GM21529 (cell line): ENCODE results near the gene PAK2.
"Not testable (repeated sequence)": the region's sequence is repeated elsewhere in the genome, so short reads cannot be mapped to it uniquely, and the experiment has no call there.

Experiments
- ATAC-seq: cut with Tn5 transposase; IDR thresholded peaks from one replicate; pipeline ENCODE4 v1.9.1; 2021; ENCODE audit not compliant: unreplicated experiment

The PAK2 gene

DNA sequence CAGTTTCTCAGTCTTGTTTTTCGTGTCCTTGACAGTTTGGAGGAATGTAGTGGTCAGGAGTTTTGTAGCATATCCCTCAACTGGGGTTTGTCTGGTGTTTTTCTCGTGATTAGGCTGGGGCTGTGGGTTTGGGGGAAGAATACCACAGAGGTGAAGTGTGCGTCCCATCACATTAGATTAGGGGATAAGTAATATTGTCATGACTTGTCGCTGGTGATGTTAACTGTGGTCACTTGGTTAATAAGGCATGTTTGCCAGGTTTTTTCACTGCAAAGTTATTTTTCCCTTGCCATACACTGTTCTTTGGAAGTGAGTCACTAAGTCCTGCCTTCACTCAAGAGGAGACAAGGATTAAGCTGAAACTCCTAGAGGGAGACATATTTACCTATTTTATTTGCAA is 39.1 kb downstream of the PAK2 start:
- no peak for ATAC-seq

DNA sequence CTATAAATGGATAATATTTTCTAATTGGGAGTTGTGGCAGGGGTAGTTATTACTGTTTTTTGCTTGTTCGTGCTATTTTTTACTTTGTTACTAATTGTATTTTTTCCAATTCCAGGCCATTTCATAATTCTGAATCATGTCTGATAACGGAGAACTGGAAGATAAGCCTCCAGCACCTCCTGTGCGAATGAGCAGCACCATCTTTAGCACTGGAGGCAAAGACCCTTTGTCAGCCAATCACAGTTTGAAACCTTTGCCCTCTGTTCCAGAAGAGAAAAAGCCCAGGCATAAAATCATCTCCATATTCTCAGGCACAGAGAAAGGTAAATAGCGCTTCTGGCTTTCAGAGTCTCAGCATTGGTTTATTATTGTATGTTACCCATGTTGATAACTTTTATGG is 42.9 kb downstream of the PAK2 start:
- ATAC-seq = no peak

DNA sequence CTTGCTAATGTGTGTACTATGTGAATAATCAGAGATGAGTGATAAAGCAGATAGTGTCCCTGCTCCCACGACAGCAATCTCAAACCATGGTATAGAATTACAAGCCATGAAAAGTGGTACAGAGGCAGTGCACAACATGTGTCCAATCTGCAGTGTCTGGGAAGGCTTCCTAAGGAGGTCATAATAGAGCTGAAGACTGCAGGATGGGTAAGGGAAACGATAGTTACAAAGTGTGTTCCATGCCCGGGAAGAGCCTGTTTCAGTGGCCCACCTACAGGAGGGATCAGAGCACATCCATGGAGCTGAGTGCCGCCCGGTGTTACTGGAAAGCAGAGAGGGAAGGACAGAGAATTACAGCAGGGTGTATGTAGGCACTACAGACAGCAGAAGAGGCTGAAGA is 48.9 kb downstream of the PAK2 start:
- no peak for ATAC-seq

DNA sequence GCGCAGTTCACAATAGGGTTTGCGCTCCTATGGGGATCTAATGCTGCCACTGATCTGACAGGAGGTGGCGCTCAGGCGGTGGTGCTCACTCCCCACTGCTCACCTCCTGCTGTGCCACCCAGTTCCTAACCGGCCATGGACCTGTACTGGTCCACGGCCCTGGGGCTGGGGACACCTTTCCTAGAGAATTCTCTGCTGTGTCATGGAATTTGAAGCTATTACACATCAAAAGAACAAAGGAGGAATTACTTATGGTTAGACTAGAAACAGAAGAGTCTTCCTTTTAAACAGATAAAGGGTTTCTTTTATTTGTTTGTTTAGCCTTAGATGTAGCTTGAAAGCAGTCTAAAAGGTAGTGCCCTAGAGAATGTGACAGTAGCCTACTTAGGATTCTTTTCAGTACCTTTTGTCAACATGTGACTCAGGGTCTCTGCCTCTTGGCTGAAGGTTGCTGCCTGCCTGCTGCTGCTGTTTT is 50.3 kb downstream of the PAK2 start:
- no peak for ATAC-seq

DNA sequence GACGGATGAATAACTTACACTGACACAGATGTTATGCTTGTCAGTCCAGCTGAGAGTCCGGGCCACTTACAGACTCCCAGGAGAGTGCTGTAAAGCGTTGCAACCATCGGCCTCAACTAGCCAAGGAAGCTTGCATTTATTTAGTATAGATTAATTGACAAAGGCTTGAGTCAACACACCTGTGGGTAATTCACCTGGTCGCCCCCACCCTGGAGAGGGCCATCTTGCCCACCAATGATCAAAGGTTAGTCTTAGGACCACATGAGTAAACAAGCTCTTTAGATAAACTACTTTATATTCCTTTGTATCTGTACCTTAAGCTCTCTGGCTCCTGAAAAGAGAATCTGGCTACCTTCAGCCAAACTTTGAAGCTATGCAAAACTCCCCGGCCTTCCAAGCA is 51.0 kb downstream of the PAK2 start:
- ATAC-seq = no peak

DNA sequence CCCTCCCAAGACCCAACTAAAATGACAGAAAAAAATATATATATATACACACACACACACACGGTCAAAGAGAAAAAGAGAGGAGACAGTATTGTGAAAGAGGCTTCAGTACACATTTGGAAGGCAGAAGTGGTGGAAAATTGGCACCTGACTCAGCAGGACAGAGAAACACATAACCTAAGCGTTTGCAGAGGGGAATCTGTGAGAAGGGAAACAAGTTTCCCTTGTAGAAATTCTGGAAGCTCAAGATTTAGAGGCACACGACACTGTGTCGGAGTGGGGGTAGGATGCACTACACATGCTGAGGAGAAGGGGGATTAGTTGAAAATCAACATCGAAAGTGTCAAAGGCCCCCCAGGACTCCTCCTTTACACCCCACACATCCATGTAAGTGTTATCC is 53.1 kb downstream of the PAK2 start:
- no peak for ATAC-seq

DNA sequence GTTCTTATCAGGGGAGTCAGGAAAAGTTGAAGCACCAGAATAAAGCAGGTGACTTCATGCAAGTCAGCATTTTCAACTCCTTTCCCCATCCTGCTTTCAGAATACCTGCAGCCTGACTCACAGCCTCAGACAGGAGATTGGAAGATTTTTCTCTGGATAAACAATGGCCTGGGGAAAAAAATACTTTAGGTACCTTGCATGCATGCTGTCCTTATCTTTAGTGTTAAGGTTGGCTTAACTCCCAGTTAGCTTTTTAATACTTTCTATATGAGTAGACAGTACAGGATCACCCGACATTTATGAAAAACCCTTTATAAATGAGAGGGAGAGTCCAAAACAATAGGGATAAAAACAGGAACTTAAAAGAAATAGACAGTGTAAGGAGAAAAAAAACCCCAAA is 53.6 kb downstream of the PAK2 start:
- no peak for ATAC-seq

DNA sequence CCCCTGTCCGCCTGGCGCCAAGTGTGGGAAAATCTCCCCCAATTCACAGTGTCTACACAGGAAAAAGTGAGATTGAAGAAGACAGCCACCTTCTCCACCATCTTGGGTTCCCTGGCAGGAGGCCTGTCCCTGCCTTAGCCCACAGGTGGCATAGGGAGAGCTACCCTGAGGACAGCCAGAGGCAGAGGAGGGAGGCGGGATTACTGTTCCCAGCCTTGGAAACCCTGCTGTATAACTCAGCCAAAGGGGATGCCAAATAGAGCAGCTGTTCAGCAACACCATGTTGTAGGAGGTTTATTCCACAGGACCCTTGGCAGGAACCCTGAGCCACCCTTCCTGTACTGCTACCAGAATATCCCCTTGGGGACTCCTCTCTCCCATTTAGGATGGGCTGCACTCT is 54.8 kb downstream of the PAK2 start:
- no peak for ATAC-seq

DNA sequence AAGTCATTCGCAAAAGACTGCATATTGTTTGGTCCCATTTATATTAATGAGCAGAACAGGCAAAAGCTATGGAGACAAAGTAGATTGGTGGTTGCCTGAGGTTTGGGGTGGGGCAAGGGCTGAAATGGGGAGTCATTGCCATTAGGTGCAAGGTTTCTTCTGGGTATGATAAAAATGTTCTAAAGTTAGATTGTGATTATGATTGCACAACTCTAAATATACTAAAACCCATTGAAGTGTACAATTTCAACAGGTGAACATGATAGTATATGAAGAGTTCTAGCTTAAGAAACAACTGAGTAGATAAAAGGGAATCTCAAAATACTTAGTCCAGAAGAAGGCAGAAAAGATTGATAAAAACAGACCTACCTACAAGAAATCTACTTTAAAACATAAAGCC is 56.7 kb downstream of the PAK2 start:
- no peak for ATAC-seq

DNA sequence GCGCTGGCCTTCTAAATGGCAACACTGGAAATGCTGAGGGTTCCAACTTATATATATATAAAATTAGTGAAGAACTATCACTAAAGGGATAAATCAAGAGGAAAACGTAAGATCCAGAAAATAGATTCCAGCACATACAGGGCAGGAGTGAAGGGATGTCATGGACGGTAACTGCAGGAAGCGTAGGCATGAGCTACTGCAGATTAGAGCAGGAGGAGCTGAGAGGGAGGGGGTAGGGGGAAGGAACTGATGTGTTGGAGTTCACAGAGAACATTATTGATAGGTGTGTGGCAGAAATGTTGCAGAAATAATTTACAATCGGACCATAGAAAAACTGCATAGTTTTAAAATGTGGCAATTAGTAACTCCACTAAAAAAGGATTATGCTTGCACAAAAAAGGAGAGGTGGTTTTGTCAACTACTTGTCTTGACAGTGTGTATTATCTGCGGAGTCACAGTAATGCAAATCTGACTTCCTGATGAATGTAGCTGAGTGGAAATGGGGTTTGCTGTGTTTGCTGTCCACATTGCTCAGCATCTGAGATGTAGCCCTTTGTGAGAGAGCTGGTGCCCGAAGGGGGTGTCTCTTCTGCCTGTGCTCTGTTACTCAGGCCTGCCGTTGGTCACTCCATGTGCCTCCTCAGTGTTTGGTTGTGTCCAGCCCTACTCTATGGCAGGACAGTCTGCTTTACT is 61.2 kb downstream of the PAK2 start:
- ATAC-seq = no peak

DNA sequence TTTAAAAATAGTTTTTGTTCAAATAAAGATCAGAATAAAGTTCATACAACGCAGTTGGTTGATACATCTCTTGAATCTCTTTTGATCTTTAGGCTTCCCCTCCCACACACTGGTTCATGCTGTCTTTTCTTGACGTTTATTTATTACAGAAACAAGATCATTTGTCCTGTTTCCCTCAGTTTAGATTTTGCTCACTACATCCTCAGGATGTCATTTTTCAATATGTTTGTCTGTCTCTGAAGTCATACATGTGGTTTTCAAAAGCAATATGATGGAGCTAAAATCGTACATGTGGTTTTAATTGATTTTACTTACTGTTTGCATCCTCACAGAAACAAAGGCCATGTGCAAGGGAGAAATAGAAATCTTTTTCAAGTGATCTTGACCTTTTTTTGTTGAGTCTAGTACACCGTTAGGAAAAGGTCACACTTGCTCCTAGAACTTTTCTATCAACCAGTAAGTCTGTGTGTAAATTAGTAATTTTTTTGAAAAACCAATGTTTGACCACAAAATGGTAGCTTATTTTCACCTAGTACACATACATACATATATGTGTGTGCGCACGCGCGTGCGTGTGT is 64.3 kb downstream of the PAK2 start:
- no peak for ATAC-seq

DNA sequence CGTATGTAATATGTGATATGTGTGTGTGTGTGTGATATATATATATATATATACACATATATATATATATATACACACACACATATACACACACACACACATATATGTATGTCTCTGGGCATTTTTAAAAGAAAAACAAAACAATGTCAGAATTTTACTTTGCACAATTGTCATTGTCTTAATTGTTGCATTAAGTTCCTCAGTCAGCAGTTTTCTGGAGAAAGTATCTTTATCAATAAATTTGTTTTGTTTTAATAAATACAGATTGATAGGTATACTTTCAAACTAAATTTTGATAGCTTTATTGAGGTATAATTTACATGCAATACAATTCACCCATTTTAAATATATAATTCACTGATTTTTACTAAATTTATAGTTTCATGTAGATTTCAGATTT is 65.1 kb downstream of the PAK2 start:
- ATAC-seq = no peak

DNA sequence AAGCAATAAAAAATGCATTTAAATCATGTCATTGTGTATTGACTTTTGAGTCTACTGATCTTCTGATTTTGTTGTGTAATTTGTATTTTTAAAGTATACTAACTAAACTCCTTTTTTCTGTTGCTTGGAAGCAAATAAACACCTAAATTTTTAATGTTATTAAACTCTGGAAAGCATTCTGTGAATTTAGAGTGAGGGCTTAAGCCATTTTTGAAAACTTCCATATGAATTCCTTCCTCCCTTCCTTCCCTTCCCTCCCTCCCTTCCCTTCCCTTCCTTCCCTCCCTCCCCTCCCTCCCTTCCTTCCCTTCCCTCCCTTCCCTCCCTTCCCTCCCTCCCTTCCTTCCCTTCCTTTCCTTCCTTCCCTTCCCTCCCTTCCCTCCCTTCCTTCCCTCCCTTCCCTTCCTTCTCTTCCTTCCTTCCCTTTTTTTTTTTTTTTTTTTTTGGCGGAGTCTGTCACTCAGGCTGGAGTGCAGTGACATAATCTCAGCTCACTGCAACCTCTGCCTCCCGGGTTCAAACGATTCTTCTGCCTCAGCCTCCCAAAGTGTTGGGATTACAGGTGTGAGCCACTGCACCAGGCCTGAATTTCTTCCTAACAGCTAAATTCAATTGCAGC is 71.4 kb downstream of the PAK2 start:
- ATAC-seq = no peak

DNA sequence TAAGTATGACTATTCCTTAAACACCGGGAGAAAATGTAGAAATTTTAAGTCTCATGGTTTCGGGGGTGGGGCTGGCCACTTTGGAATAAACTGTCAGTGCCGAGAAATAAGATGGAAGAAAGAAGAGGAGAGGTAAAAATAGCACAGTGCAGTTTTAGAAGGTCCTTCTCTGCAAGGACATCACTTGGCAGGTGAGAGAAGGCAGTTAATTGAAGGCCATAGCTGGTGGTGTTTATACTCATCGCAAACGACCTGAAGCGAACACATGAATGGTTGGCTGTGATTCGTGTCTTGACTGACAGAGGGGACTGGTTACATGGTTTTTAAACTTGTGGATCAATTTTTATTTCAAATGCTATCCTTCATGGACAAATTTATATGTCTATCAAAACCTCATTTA is 73.2 kb downstream of the PAK2 start:
- ATAC-seq = no peak

DNA sequence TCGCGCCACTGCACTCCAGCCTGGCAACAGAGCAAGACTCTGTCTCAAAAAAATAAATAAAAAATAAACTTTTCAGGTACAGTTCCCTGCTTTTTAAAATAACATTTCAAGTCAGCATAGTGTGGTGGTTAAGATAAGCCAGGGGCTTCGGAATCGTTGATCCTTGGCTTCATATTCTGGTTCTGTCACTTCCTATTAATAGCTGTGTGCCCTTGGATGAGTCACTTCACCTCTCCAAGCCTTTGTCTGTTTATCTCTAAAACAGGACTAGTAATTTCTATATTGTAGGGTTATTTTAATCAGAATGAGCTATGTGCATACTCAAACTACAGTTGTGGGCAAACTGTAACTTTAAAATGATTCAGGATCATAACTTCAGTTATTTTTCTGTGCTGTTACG is 74.2 kb downstream of the PAK2 start:
- ATAC-seq = no peak

DNA sequence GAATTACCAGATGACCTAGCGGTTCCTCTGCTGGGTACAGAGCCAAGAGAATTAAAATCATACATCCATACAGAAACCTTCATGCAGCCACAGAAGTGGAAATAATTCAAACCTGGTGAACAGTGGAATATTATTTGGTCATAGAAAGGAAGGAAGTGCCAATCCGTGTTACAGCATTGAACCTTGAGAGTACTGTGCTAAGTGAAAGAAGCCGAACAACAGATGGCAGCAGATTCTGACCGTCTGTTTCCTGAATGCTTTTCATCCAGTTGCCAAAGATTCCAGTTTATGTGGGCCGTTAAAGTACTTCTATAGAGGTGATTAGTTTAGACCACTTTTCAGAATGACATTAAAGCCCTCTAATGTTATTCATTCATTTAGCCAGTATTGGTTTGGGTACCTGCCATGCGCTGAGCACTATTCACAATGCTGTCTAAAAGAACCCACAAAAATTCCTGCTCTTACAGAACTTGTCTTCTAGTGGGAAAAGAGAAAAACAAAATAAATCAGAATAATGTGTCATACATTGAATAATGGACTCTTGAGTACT is 82.2 kb downstream of the PAK2 start:
- ATAC-seq = no peak

DNA sequence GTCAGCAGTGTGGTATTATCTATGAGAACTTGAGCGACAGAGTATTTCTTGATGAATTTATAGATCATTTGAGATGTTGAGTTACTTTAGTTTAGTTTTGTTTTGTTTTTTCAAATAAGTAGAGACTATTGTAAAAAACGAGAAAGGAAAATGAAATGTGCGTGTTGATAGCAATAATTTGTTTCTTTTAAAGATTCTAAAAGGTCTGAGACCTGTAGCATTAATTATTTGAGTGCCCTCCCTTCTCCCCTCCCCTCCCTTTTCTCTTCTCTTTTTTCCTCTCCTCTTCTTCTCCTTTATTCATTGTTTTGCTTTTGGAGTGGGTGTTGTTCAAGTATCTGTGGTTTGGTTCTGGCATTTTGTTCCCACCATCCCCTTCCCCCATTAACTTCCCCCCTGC is 90.0 kb downstream of the PAK2 start:
- ATAC-seq = not testable (repeated sequence)

DNA sequence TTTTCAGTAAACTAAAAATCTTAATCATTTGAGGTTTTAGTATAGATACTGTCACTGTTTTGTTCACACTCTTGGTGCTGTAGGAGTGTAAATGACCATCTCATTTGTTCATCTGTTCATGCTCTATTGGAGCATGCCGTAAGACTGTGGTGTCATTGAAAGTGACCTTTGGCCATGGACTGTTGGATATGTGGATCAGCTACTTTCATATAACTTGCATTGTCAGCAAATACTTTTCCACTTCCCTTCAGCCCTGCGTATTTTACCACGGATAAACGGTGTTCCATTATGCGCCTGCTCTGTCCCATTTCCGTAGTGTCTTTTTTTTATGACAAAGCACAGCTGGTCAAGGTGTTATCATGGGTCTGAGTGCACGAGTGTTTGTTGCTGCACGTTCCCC is 95.4 kb downstream of the PAK2 start:
- no peak for ATAC-seq

DNA sequence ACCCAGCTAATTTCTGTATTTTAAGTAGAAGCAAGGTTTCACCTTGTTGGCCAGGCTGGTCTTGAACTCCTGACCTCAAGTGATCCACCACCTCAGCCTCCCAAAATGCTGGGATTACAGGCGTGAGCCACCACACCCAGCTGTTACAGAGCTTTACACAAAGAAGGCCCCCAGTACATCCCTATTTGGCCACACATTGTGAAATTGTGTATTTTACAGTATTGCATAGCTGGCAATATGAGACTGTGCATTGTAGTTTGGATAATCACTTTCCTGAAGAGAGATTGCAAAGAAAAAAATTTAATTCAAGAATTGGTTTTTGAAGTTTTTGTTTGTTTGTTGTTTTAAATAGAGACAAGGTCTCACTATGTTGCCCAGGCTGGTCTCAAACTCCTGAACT is 97.0 kb downstream of the PAK2 start:
- not testable (repeated sequence) for ATAC-seq

DNA sequence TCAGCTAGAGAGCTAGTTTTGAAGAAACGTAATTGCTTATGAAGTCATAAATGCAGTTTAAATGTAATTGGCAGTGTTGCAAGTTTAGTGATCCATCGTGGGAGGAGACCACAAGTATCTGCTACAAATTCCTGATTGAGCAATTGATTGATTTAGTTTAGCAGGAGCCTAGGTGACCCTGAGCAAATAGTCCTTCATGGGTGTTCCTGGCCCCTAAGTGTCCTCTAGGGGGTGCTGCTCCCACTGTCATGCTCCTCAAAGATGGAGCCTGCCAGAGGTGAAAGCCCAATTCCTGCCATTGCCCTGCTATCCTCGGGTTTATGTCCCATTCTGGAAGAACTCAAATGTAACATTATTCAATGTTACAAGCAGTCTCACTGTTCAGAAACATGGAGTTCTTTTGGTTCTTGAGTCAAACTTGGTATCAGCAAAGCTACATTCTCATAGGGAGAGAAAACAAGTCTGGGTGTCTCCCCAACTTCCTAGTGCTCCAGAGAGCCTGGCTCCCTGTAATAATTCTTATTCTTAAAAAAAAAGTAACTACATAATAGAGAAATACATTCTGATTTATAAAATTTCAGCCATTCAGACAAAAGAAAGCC is 98.3 kb downstream of the PAK2 start:
- no peak for ATAC-seq

DNA sequence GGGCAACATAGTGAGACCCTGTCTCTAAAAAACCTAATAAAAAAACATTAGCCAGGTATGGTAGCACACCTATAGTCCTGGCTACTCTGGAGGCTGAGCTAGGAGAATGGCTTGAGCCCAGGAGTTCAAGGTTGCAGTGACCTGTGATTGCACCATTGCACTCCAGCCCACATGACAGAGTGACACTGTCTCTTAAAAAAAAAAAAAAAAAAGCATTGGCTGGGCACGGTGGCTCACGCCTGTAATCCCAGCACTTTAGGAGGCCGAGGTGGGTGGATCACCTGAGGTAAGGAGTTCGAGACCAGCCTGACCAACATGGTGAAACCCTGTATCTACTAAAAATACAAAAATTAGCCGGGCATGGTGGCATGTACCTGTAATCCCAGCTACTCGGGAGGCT is 99.7 kb downstream of the PAK2 start:
- ATAC-seq = not testable (repeated sequence)
